CD4-positive, alpha-beta T cell (primary cell): Measurements from ENCODE around the gene TTLL9. TPM values are rescaled to one million over a fixed set of nuclear protein-coding genes. Genes with fewer than 3 reads are reported as not detected.

ENCODE experiments used
- ATAC-seq: fragments of 200-7000 bp; cut with Tn5 transposase; one replicate; pipeline ENCODE4 v1.10.0; 2022; ENCODE audit warnings: mild to moderate bottlenecking; ENCODE audit not compliant: poor library complexity
- CTCF ChIA-PET: fragments of 350-600 bp; sonication (Branson Sonifier 250); formaldehyde crosslinking; loops from one replicate; lab custom pipeline; 2021; ENCODE audit warnings: antibody characterized with exemption, inconsistent platforms; lab: Charles Lee
- POLR2A ChIA-PET: fragments of 350-600 bp; sonication (Branson Sonifier 250); formaldehyde crosslinking; loops from one replicate; lab custom pipeline; 2021; ENCODE audit warnings: antibody characterized with exemption, inconsistent platforms; lab: Charles Lee
- DNase-seq, 14 experiments: peaks; one replicate each; pipeline ENCODE4 v3.0.0-alpha.2; 2013 to 2020; ENCODE audit warnings: mixed read lengths in 2 of 14
- H3K27ac ChIP-seq, 2 donors: one replicate each; pipeline versions ENCODE4 v1.5.1 to v1.7.0; 2013; ENCODE audit warnings: low read length in 2 of 2, low read depth in 1 of 2, mild to moderate bottlenecking in 1 of 2
- H3K27me3 ChIP-seq, 2 experiments: 1 replicate in 1 of 2; 2 replicates in 1 of 2; pipeline versions ENCODE4 v1.6.1 to v1.7.0; 2013; ENCODE audit warnings: low read length in 2 of 2, control low read depth in 1 of 2, mild to moderate bottlenecking in 1 of 2, moderate library complexity in 1 of 2; ENCODE audit not compliant: insufficient read depth in 2 of 2, control insufficient read depth in 1 of 2
- H3K36me3 ChIP-seq: one replicate; pipeline ENCODE4 v1.6.1; 2013; ENCODE audit warnings: low read length, control low read depth; ENCODE audit not compliant: insufficient read depth
- H3K4me1 ChIP-seq: one replicate; pipeline ENCODE4 v1.6.1; 2013; ENCODE audit warnings: low read length, control low read depth; ENCODE audit not compliant: insufficient read depth
- H3K4me3 ChIP-seq: one replicate; pipeline ENCODE4 v1.5.1; 2013; ENCODE audit warnings: mild to moderate bottlenecking, low read length, moderate library complexity
- H3K9me3 ChIP-seq, 2 experiments: 1 replicate in 1 of 2; 2 replicates in 1 of 2; pipeline versions ENCODE4 v1.6.1 to v1.7.0; 2013; ENCODE audit warnings: low read length in 2 of 2, mild to moderate bottlenecking in 2 of 2, control low read depth in 1 of 2, moderate library complexity in 1 of 2; ENCODE audit not compliant: control insufficient read depth in 1 of 2, insufficient read depth in 1 of 2
- H3K27ac Mint-ChIP-seq: one replicate; pipeline ENCODE4 v1.8.0; 2020; ENCODE audit warnings: mixed read lengths
- H3K27me3 Mint-ChIP-seq: one replicate; pipeline ENCODE4 v1.8.0; 2021; ENCODE audit warnings: mixed read lengths
- H3K36me3 Mint-ChIP-seq: one replicate; pipeline ENCODE4 v1.8.0; 2021; ENCODE audit warnings: low read depth, mixed read lengths
- H3K4me1 Mint-ChIP-seq: one replicate; pipeline ENCODE4 v1.8.0; 2021; ENCODE audit warnings: low read depth, mixed read lengths
- H3K4me3 Mint-ChIP-seq: one replicate; pipeline ENCODE4 v1.8.0; 2020; ENCODE audit warnings: mild to moderate bottlenecking, mixed read lengths
- H3K9me3 Mint-ChIP-seq: one replicate; pipeline ENCODE4 v1.8.0; 2020; ENCODE audit warnings: mixed read lengths
- intact Hi-C, 2 experiments: fragments of 100-400 bp; cut with DNase I in 1 of 2; cut with micrococcal nuclease in 1 of 2; formaldehyde crosslinking; loops; one replicate each; pipeline versions ENCODE4 v1.15.1 to v1.9.0; 2023 to 2025; cut with DNase I, micrococcal nuclease
- total RNA-seq, 174 experiments: library from RNA in 2 of 174; stranded (reverse) in 2 of 174; gene quantifications; one replicate each; pipeline ENCODE4 v1.2.3 and lab custom pipeline; 2021 to 2026
- TF ChIP-seq, protein P1 (sequence below): fragments of 200-600 bp; IDR thresholded peaks from one replicate; pipeline ENCODE4 v1.8.0; 2022; ENCODE audit warnings: antibody characterized with exemption, mild to moderate bottlenecking

The TTLL9 gene
- total RNA-seq, 2 experiments from 2014 or later = not detected

DNA sequence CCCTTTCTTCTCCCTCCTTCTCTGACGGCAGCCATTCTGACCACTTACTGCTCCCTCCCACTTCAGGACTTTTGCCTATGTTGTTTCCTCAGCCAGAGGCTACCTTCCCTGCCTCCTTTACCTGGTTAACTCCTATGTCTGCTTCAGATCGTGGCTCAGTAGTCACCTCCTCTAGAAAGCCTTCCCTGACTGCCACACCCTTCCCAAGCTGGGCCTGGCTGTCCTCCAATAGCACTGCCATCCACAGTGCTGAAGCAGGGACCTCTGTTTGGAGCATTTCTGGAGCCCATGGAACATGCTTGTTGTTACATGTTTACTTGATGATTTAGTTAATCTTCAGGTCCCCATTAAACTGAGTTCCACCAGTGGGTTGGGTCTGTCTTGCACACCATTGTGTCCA lies 111.3 kb downstream of the TTLL9 start:
- Histone ChIP-seq H3K4me3 (no peak overlapping the region), H3K27me3 (peaks cover 0 to 8% of the 10 kb centered on the region in 2 experiments), H3K36me3 (no peaks in the 10 kb centered on the region), H3K9me3 (no peaks in the 10 kb centered on the region), H3K4me1 (no peaks in the 10 kb centered on the region), H3K27ac (no peak overlapping the region)
- intact Hi-C loops = no loop called here
- no peak for DNase-seq
- ChIA-PET POLR2A (no interaction called here), CTCF (no interaction called here)
- H3K9me3 Mint-ChIP-seq = no peaks in the 10 kb centered on the region
- ATAC-seq = no peak
- H3K27me3 Mint-ChIP-seq = peaks cover 38% of the 10 kb centered on the region
- H3K4me3 Mint-ChIP-seq = no peak overlapping the region
- H3K4me1 Mint-ChIP-seq = no peaks in the 10 kb centered on the region
- H3K36me3 Mint-ChIP-seq = no peaks in the 10 kb centered on the region
- TF ChIP-seq, protein P1, sequence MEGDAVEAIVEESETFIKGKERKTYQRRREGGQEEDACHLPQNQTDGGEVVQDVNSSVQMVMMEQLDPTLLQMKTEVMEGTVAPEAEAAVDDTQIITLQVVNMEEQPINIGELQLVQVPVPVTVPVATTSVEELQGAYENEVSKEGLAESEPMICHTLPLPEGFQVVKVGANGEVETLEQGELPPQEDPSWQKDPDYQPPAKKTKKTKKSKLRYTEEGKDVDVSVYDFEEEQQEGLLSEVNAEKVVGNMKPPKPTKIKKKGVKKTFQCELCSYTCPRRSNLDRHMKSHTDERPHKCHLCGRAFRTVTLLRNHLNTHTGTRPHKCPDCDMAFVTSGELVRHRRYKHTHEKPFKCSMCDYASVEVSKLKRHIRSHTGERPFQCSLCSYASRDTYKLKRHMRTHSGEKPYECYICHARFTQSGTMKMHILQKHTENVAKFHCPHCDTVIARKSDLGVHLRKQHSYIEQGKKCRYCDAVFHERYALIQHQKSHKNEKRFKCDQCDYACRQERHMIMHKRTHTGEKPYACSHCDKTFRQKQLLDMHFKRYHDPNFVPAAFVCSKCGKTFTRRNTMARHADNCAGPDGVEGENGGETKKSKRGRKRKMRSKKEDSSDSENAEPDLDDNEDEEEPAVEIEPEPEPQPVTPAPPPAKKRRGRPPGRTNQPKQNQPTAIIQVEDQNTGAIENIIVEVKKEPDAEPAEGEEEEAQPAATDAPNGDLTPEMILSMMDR = no peak
- H3K27ac Mint-ChIP-seq = no peak overlapping the region

DNA sequence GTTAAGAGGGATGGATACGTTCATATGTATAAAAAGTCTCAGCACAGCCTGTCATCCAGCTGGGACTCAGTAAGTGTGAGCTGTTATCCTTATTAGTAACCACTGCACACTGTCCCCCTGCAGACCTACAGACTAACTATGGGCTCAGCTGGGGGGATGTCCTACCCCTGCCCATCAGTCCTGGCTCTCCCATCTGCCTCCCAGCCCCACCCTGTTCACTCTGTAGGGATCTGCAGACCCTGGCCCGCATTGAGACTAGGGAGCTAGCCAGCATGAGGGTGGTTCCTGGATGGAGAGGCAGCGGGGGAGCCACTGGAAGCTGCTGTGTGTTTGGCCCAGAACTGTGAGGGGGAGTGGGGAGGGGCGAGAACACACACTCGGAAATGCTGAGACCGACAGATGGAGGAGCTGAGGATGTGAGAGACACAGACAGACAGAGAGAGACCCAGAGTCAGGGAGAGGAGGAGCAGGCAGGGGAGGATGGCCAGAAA lies 114.6 kb downstream of the TTLL9 start:
- intact Hi-C loops = no loop called here
- CTCF ChIA-PET = no interaction called here
- no peak for DNase-seq

DNA sequence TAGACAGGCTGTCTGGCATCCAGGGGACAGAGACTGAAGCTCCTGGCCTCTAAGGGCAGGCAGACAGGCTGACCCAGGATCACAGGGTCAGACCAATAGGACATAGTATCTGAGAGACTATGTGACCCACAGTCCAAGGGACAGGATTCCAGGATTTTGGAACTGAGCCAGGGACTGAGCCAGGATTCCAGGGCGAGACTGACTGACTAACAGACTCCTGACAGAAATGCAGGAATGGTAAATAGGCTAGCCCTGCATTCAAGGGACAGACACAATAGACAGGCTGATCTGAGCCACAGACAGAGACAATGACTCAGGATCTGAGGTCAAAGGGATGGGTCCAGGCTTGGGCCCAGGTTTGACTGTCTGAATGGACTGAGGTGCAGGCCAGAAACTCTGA lies 117.3 kb downstream of the TTLL9 start:
- Histone ChIP-seq H3K4me3 (no peak overlapping the region), H3K4me1 (no peaks in the 10 kb centered on the region), H3K9me3 (no peaks in the 10 kb centered on the region), H3K27ac (no peak overlapping the region), H3K36me3 (no peaks in the 10 kb centered on the region), H3K27me3 (no peaks in the 10 kb centered on the region)
- ChIA-PET POLR2A (no interaction called here), CTCF (no interaction called here)
- DNase-seq = no peak
- no peaks in the 10 kb centered on the region for H3K36me3 Mint-ChIP-seq
- no peaks in the 10 kb centered on the region for H3K9me3 Mint-ChIP-seq
- no peak overlapping the region for H3K4me3 Mint-ChIP-seq
- H3K4me1 Mint-ChIP-seq = no peaks in the 10 kb centered on the region
- ATAC-seq = no peak
- peaks cover 12% of the 10 kb centered on the region for H3K27me3 Mint-ChIP-seq
- TF ChIP-seq, protein P1 = no peak
- intact Hi-C loops = no loop called here
- no peak overlapping the region for H3K27ac Mint-ChIP-seq

More for the DNA sequence above, 114.6 kb downstream of the TTLL9 start:
- Histone ChIP-seq H3K4me1 (no peaks in the 10 kb centered on the region), H3K9me3 (no peaks in the 10 kb centered on the region), H3K27ac (no peak overlapping the region), H3K36me3 (no peaks in the 10 kb centered on the region), H3K27me3 (peaks cover 0 to 6% of the 10 kb centered on the region in 2 experiments), H3K4me3 (no peak overlapping the region)
- POLR2A ChIA-PET = no interaction called here
- Mint-ChIP-seq H3K4me1 (no peaks in the 10 kb centered on the region), H3K27me3 (peaks cover 19% of the 10 kb centered on the region), H3K27ac (no peak overlapping the region), H3K36me3 (no peaks in the 10 kb centered on the region), H3K9me3 (no peaks in the 10 kb centered on the region), H3K4me3 (no peak overlapping the region)
- no peak for ATAC-seq
- TF ChIP-seq, protein P1 = no peak
